Osteocyte (in vitro differentiated cells): ENCODE data around the gene BAX. TPM values are rescaled to one million over a fixed set of nuclear protein-coding genes. Genes with fewer than 3 reads are reported as not detected.
"Not testable (repeated sequence)": the region's sequence is repeated elsewhere in the genome, so short reads cannot be mapped to it uniquely, and the experiment has no call there.

ENCODE experiments used
- DNase-seq: peaks from one replicate; pipeline ENCODE4 v3.0.0; 2021; ENCODE audit warnings: mixed read lengths; ENCODE audit not compliant: unreplicated experiment; ENCODE audit errors: extremely low spot score
- H3K27ac Mint-ChIP-seq: one replicate; pipeline ENCODE4 v1.8.0; 2021; ENCODE audit warnings: mild to moderate bottlenecking, mixed read lengths; ENCODE audit not compliant: unreplicated experiment
- H3K27me3 Mint-ChIP-seq: one replicate; pipeline ENCODE4 v1.8.0; 2021; ENCODE audit warnings: mixed read lengths; ENCODE audit not compliant: unreplicated experiment
- H3K36me3 Mint-ChIP-seq: one replicate; pipeline ENCODE4 v1.8.0; 2021; ENCODE audit warnings: mixed read lengths; ENCODE audit not compliant: unreplicated experiment
- H3K4me1 Mint-ChIP-seq: one replicate; pipeline ENCODE4 v1.8.0; 2021; ENCODE audit warnings: mixed read lengths; ENCODE audit not compliant: unreplicated experiment
- H3K4me3 Mint-ChIP-seq: one replicate; pipeline ENCODE4 v1.8.0; 2021; ENCODE audit warnings: mild to moderate bottlenecking, moderate library complexity, mixed read lengths; ENCODE audit not compliant: unreplicated experiment
- H3K9me3 Mint-ChIP-seq: one replicate; pipeline ENCODE4 v1.8.0; 2021; ENCODE audit warnings: mixed read lengths; ENCODE audit not compliant: unreplicated experiment
- total RNA-seq: library from RNA; stranded (reverse); gene quantifications from 2 replicates; pipeline ENCODE4 v1.2.1, GENCODE V29; 2021
- TF ChIP-seq, protein P1 (sequence below): fragments of 200-600 bp; sonication (generic); IDR thresholded peaks from 2 replicates; pipeline ENCODE4 v1.5.0; 2021; ENCODE audit warnings: antibody characterized with exemption, mild to moderate bottlenecking, moderate library complexity

BAX gene
- total RNA-seq, 1 donor from 2014 or later, result 154 TPM

DNA sequence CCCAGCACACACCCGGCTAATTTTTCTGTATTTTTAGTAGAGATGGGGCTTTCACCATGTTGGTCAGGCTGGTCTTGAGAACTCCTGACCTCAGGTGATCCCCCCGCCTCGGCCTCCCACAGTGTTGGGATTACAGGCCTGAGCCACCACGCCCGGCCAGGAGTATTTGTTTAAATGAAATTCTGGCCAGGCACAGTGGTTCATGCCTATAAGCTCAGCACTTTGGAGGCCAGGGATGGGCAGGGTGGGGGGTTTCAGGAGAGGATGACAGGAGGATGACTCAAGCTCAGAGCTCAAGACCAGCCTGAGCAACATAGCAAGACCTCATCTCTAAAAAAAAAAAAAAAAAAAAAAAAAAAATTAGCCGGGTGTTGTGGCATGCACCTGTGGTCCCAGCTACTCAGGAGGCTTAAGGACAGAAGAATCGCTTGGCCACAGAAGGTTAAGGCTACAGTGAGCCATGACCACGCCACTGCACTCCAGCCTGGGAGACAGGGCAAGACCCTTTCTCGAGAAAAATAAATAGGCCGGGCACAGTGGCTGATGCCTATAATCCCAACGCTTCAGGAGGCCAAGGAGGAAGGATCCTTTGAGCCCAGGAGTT is 29.3 kb upstream of the BAX start:
- Mint-ChIP-seq H3K4me1 (peaks cover 8% of the 10 kb centered on the region), H3K36me3 (peaks cover 9% of the 10 kb centered on the region), H3K27me3 (no peaks in the 10 kb centered on the region), H3K9me3 (no peaks in the 10 kb centered on the region), H3K27ac (no peak overlapping the region), H3K4me3 (no peak overlapping the region)
- no peak for DNase-seq
- TF ChIP-seq, protein P1, sequence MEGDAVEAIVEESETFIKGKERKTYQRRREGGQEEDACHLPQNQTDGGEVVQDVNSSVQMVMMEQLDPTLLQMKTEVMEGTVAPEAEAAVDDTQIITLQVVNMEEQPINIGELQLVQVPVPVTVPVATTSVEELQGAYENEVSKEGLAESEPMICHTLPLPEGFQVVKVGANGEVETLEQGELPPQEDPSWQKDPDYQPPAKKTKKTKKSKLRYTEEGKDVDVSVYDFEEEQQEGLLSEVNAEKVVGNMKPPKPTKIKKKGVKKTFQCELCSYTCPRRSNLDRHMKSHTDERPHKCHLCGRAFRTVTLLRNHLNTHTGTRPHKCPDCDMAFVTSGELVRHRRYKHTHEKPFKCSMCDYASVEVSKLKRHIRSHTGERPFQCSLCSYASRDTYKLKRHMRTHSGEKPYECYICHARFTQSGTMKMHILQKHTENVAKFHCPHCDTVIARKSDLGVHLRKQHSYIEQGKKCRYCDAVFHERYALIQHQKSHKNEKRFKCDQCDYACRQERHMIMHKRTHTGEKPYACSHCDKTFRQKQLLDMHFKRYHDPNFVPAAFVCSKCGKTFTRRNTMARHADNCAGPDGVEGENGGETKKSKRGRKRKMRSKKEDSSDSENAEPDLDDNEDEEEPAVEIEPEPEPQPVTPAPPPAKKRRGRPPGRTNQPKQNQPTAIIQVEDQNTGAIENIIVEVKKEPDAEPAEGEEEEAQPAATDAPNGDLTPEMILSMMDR, result no peak

DNA sequence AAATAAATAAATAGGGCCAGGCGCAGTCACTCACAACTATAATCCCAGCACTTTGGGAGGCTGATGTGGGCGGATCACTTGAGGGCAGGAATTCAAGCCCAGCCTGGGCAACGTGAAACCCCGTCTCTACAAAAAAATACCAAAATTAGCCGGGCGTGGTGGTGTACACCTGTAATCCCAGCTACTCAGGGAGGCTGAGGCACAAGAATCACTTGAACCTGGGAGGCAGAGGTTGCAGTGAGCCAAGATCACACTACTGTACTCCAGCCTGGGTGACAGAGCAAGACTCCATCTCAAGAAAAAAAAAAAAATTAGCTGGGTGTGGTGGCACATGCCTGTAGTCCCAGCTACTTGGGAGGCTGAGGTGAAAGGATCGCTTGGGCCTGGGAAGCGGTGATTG is 28.8 kb upstream of the BAX start:
- not testable (repeated sequence) for H3K4me3 Mint-ChIP-seq, DNase-seq, H3K27me3 Mint-ChIP-seq, H3K27ac Mint-ChIP-seq, H3K9me3 Mint-ChIP-seq, H3K36me3 Mint-ChIP-seq, H3K4me1 Mint-ChIP-seq

- Mint-ChIP-seq H3K4me3 (no peak overlapping the region), H3K27ac (no peak overlapping the region), H3K4me1 (peaks cover 8% of the 10 kb centered on the region), H3K36me3 (peaks cover 6% of the 10 kb centered on the region), H3K9me3 (no peaks in the 10 kb centered on the region), H3K27me3 (peaks cover 1% of the 10 kb centered on the region)
- no peak for DNase-seq
- TF ChIP-seq, protein P1, result no peak
These were observed 27.8 kb upstream of the BAX start for GRCh38 chr19:48926909-48927308.

GRCh38 chr19:48927692-48928091 is 27.0 kb upstream of the BAX start:
- H3K4me3 Mint-ChIP-seq, H3K36me3 Mint-ChIP-seq, H3K27me3 Mint-ChIP-seq, H3K4me1 Mint-ChIP-seq, H3K27ac Mint-ChIP-seq, DNase-seq, H3K9me3 Mint-ChIP-seq: not testable (repeated sequence)

DNA sequence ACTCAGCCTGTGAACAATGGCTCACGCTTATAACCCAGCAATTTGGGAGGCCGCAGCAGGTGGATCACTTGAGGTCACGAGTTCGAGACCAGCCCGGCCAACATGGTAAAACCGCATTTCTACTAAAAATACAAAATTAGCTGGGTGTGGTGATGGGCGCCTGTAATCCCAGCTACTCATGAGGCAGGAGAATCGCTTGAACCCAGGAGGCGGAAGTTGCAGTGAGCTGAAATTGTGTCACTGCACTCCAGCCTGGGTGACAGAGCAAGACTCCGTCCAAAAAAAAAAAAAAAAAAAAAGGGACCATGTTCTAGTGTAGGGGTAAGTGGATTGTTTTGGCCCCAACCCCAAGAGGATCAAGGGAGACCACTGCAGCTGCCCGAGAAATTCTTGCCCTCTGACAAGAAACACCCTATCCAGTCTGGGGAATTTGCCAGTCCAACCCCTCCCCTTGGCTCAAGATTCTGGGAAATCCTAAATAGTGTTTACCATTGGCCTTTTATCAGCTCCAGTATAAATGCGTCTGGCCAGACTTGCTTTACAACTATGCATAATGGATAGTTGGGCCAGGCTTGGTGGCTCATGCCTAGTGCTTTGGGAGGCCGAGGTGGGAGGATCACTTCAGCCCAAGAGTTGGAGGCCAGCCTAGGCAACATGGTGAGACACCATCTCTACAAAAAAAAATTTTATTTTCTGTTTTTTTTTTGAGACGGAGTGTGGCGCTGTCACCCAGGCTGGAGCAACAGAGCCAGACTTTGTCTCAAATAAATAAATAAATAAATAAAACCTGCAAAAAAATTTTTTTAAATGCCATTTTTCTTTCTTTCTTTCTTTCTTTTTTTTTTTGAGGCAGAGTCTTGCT is 26.3 kb upstream of the BAX start:
- Mint-ChIP-seq H3K9me3 (no peaks in the 10 kb centered on the region), H3K27me3 (peaks cover 6% of the 10 kb centered on the region), H3K4me1 (peaks cover 14% of the 10 kb centered on the region), H3K36me3 (no peaks in the 10 kb centered on the region), H3K27ac (no peak overlapping the region), H3K4me3 (no peak overlapping the region)
- DNase-seq, result no peak
- TF ChIP-seq, protein P1, result no peak

- TF ChIP-seq, protein P1, result no peak
- H3K27me3 Mint-ChIP-seq, result peaks cover 6% of the 10 kb centered on the region
- no peak within 1 kb of the TSS for H3K27ac Mint-ChIP-seq
- H3K9me3 Mint-ChIP-seq, result no peaks in the 10 kb centered on the region
- no peak for DNase-seq
- peak within 1 kb of the TSS; percentile 75 for H3K4me3 Mint-ChIP-seq
- H3K4me1 Mint-ChIP-seq, result peaks cover 16% of the 10 kb centered on the region
- no peaks in the 10 kb centered on the region for H3K36me3 Mint-ChIP-seq
These were observed 21.2 kb upstream of the BAX start, which contains the start of gene DHDH for GRCh38 chr19:48933382-48933932. Gene DHDH (plus strand): TSS chr19:48933699. CDS start chr19:48933722, 23 bp downstream.
